HG02973 (cell line): ENCODE results near the gene SLC5A11.

Experiments used
- ATAC-seq: cut with Tn5 transposase; IDR thresholded peaks from one replicate; pipeline ENCODE4 v1.9.1; 2021; ENCODE audit warnings: moderate library complexity; ENCODE audit not compliant: unreplicated experiment

Gene SLC5A11

DNA sequence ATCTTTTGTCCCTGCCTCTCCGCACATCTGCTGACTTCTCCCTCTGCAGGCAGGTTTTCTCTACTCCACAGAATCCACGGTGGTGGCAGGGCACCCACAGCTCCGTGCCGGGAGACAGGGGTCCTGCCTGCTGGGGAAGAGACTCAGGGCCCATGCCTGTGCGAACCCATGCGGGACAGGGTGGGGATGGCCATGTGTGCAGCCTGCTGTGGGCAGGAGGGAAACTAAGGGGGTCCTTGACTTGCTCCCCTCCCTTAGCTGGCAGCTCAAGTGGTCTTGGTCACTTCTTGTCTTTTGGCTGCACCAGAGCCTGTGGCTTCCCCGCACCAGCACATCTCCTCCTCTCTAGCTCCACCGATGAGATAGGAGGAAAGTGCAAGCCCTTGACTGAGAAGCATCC lies 69.8 kb downstream of the SLC5A11 start:
- no peak for ATAC-seq

DNA sequence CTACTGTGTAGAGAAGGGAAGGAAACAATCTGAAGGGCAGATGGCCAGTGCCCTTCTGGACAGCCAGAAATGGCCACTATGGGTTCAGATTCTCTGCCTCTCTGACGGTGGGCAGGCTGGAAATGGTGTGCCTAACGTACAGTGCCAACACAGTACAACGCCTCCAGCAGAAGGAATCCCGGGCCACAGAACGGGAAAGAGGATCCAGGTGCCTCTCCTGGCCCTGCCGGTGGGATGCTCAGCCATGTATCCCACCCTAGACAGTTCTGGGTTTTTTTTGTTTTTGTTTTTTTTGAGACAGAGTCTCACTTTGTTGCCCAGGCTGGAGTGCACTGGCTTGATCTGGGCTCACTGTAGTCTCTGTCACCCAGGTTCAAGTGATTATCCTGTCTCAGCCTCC lies 71.5 kb downstream of the SLC5A11 start:
- no peak for ATAC-seq

GRCh38 chr16:24917891-24918290 lies 72.1 kb downstream of the SLC5A11 start:
- no peak for ATAC-seq

DNA sequence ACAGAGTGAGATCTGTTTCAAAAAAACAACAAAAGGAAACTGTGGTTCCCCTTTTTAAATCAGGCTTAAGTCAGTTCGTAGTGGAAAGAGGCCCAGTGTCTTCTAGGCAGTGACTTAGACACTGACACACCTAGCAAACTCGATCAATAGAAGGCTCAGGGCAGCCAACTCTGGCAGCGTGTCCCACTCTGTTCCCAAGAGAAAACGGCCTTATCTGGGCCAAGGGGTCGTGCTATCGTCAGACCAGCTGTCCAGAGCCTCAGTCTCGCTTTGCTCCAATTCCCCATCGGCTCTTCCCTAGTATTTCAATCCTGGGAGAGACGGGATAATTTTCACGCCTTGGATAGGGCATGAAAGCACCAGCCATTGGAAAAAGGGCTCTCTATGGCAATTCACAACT lies 72.9 kb downstream of the SLC5A11 start:
- ATAC-seq: no peak

DNA sequence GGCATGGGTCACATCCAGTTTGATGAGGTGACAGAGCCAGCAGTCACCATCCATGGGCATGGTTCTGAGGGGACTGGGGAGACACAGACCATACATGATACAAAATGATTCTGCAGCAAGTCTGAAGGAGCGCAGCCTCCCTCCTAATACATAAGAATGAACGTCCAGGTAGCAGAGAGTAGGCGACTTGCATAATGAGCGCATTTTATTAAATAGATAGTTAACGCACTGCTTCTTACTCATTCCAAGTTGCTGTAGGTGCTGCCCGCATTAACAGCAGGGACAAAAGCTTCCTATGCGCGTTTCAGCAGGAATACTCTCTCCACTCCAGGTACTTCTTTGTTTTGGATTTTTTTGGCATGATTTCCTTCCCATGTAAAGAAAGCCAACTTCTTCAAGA lies 73.8 kb downstream of the SLC5A11 start:
- no peak for ATAC-seq

- no peak for ATAC-seq
Observed at GRCh38 chr16:24920568-24920967, 74.8 kb downstream of the SLC5A11 start.

DNA sequence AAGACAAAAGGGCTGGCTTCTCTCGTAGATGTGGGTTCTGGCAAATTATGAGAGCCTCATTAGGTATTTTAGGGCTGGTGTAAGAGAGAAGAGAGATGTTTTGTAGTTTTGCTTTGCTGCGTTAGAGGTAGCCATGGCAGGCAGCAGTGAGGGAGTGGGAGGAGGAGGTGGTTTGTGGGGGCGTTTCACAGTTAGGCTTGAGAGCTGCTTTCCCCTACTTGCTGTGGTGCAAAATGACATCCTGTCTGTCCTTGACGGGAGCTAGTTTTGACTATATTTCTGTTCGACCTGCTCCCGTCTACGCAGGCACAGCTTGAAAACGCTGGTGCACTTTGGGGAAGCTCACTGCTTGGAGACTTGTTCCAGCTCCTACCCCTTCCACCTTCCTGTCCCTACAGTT lies 75.5 kb downstream of the SLC5A11 start:
- ATAC-seq: no peak

- no peak for ATAC-seq
Observed at GRCh38 chr16:24925163-24925562, 79.4 kb downstream of the SLC5A11 start.

DNA sequence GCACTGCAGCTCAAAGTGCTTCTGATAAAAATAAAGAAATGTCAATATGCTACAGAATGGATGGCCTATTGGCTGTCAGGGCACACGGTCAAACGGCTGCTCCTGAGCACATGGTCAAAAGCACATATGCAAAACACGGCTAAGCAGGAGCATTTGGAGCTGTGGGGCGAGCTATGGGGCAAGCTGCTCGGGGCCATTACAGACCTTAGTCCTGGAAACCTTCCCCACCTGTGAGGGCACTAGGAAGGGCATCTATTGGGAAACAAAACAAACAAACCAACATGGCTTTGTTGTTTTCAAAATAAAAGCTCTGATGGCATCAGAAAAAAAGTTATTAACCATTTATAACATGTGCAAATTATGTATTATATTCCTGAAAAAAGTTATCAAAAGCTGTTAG lies 83.6 kb downstream of the SLC5A11 start:
- no peak for ATAC-seq

DNA sequence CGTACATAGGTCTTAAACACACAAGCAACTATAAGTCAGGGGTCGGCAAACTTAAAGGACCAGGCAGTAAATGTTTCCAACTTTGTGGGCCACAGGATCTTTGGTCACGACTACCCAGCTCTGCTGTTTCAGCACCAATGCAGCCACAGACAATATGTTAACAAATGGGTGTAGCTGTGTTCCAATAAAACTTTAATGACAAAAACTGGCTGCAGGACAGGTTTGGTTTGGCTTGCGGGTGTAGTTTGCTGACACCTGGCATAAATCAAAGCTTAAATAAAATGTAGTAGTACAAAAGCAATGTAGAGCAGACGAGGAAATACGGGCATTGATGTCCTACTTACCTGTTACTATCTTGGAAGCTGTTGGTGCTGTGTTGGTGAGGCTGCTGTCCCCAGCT lies 84.7 kb downstream of the SLC5A11 start:
- ATAC-seq: no peak

GRCh38 chr16:24931091-24931490 lies 85.3 kb downstream of the SLC5A11 start:
- no peak for ATAC-seq

DNA sequence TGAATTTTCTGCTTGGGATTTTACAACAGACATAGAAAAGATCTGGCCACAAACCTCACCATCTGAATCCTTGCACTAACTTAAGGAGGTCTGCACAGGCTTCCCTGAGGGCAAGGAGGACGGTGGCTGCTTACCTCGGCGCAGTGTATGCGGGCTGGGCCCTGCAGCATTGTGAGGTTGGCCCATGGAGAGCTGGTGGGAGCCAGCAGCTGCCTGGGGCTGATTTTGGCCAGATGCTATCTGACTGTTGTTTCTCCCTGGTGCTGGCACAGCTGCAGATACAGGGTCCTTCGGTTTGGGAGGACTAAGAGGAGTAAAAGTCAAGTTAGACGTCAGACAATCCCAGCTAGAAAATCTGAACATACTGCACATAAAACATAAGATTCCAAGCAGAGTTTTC lies 89.6 kb downstream of the SLC5A11 start:
- ATAC-seq: no peak

- ATAC-seq: no peak
Observed at GRCh38 chr16:24936151-24936550, 90.4 kb downstream of the SLC5A11 start.

DNA sequence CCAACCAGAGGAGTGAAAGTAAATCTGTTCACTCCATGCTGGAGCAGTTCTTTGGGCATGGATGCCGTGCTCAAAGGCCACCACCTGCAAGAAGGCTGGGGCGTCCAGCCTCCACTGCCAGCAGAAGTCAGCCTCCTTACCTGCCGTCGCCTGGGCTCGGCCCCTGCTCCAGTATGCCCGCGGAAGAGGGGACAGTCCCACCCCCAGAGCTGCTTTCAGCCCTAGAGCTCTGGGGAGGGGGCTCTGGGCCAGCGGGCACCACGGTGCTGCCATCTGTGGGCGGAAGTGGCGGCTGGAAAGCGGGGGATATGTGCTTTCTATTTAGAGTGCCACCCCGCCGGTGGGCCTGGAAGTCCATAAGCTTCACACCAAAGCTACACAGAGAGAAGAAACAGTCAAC lies 93.5 kb downstream of the SLC5A11 start:
- no peak for ATAC-seq

DNA sequence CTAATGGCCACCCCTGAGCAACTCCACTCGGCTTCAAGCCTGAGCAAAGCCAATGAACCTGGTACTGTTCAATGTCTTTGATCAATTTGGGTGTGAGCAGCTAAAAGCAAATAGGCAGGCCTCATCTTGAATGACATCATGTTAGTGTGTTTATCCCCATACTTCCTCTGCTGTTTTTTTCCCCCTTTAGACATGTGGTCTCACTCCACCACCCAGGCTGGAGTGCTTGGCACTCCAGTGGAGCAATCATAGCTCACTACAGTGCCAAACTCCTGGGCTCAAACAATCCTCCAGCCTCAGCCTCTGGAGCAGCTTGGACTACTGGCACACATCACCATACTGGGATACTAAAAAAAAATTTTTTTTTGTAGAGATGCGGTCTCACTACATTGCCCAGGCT lies 94.0 kb downstream of the SLC5A11 start:
- ATAC-seq: no peak

DNA sequence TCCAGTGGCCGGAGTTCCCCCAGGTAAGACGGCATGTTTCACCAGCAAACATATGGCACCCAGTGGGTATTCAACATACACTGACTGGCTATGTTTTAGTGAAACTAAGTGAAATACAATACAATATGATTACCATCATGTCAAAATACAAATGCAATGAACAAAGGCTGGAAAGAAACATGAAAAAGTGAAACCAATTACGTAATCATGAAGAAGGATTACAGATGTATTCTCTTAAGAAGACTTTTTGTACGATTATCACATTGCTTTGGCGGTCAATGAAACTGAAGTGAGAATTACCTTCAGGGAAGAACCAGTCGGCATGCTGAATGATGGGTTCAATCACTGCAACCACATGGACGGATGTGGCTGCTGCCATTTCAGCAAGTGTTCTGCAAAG lies 97.7 kb downstream of the SLC5A11 start:
- no peak for ATAC-seq

DNA sequence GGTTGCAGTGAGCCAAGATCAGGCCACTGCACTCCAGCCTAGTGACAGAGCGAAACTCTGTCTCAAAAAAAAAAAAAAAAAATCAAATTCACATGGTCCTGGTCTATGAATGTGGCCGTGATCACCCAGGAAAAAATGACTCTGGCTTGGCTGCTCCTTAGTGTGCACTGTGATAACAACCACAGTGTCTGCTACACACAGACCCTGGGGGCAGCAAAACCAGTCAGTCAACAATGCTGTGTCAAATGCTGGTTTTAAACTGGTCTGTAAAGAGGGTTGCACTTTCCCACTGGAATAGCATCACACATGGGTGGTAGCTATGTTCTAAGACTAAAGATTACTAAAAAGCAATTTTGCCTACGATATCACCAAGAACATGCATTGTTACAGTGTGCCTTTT lies 98.4 kb downstream of the SLC5A11 start:
- ATAC-seq: no peak

DNA sequence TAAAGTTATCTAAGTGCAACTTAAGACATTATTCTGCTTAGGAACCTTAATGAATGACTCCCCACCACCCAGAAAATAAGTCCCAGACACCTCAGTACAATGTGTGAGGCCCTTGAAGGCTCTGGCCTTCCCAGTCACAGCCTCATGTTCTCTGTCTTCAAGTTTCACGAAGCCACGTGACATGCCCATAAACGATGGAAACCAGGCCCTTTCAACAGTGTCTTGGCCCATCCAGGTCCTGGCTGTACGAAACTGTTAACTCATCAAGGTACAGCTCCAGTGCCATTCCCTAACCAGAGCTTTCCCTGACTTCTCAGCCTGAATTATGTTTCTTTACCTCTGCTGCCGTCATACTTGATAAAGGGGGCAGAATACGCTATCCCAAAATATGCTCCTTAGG lies 100.4 kb downstream of the SLC5A11 start:
- no peak for ATAC-seq

DNA sequence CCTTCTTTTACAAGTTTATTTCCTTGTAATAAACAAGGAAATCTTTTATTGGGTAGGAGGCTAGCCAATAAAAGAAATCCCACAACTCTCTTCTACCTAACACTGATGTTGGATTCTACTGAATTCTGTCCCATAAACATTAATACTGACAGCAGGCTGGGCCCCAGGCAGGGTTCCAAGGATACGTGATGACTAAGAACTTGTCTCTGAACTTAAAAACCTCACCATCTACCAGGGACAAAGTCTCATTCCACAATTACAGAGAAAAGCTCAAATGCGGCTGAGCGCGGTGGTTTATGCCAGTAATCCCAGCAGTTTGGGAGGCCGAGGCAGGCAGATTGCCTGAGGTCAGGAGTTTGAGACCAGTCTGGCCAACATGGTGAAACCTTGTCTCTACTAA lies 104.5 kb downstream of the SLC5A11 start:
- ATAC-seq: no peak

DNA sequence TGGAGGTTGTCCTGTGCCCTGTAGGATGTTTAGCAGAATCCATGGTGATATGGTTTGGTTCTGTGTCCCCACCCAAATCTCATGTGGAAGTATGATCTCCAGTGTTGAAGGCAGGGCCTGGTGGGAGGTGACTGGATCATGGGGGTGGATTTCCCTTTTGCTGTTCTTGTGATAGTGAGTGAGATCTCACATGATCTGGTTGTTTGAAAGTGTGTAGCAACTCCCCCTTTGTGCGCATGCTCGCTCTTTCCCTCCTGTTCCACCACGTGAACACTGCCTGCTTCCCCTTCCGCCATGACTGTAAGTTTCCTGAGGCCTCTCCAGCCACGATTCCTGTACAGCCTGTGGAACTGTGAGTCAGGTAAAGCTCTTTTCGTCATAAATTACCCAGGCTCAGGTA lies 107.5 kb downstream of the SLC5A11 start:
- no peak for ATAC-seq

GRCh38 chr16:24953721-24954120 lies 108.0 kb downstream of the SLC5A11 start:
- no peak for ATAC-seq

GRCh38 chr16:24954137-24954536 lies 108.4 kb downstream of the SLC5A11 start:
- no peak for ATAC-seq

- no peak for ATAC-seq
Observed at GRCh38 chr16:24955975-24956731, 110.4 kb downstream of the SLC5A11 start.
